ENCODE results near the gene INTS1.

Gene INTS1

GRCh38 chr7:1498370-1499305 lies 5.6 kb downstream of the INTS1 start:
- FAIRE-seq, result no peak
- DNase-seq (ENCODE audit: insufficient read length, low spot score), result no peak

GRCh38 chr7:1497293-1497927 lies 6.8 kb downstream of the INTS1 start:
- no peak for TF ChIP-seq POLR2A (IDR thresholded peaks at IDR 0.05; ENCODE audit: low read depth, low read length)
- no peak for DNase-seq (ENCODE audit: insufficient read length, low spot score)
- FAIRE-seq, result no peak

More at GRCh38 chr7:1498370-1499305, 5.6 kb downstream of the INTS1 start:
- TF ChIP-seq POLR2A (IDR thresholded peaks at IDR 0.05; ENCODE audit: low read depth, low read length), result no peak

GRCh38 chr7:1496531-1497292 lies 7.5 kb downstream of the INTS1 start:
- no peak for FAIRE-seq
- no peak for DNase-seq (ENCODE audit: insufficient read length, low spot score)
- no peak for TF ChIP-seq POLR2A (IDR thresholded peaks at IDR 0.05; ENCODE audit: low read depth, low read length)

- no peak for FAIRE-seq
- no peak for TF ChIP-seq POLR2A (IDR thresholded peaks at IDR 0.05; ENCODE audit: low read depth, low read length)
- DNase-seq (ENCODE audit: insufficient read length, low spot score), result no peak
These were observed 8.5 kb downstream of the INTS1 start for GRCh38 chr7:1495564-1496242.

- DNase-seq (ENCODE audit: insufficient read length, low spot score), result no peak
These were observed 9.2 kb downstream of the INTS1 start for GRCh38 chr7:1494866-1495563.

GRCh38 chr7:1494447-1494846 lies 9.7 kb downstream of the INTS1 start:
- FAIRE-seq (no peak), DNase-seq (ENCODE audit: insufficient read length, low spot score) (no peak)
- no peak for TF ChIP-seq POLR2A (IDR thresholded peaks at IDR 0.05; ENCODE audit: low read depth, low read length)

More at GRCh38 chr7:1494866-1495563, 9.2 kb downstream of the INTS1 start:
- no peak for TF ChIP-seq POLR2A (IDR thresholded peaks at IDR 0.05; ENCODE audit: low read depth, low read length)
- no peak for FAIRE-seq

- DNase-seq (ENCODE audit: insufficient read length, low spot score), result no peak
- no peak for TF ChIP-seq POLR2A (IDR thresholded peaks at IDR 0.05; ENCODE audit: low read depth, low read length)
- FAIRE-seq, result no peak
These were observed 10.6 kb downstream of the INTS1 start for GRCh38 chr7:1493571-1493970.

- FAIRE-seq (no peak), DNase-seq (ENCODE audit: insufficient read length, low spot score) (no peak)
- no peak for TF ChIP-seq POLR2A (IDR thresholded peaks at IDR 0.05; ENCODE audit: low read depth, low read length)
These were observed 11.1 kb downstream of the INTS1 start for GRCh38 chr7:1493129-1493528.

GRCh38 chr7:1492640-1493039 lies 11.5 kb downstream of the INTS1 start:
- no peak for TF ChIP-seq POLR2A (IDR thresholded peaks at IDR 0.05; ENCODE audit: low read depth, low read length)
- FAIRE-seq, result no peak
- DNase-seq (ENCODE audit: insufficient read length, low spot score), result no peak

GRCh38 chr7:1492221-1492620 lies 12.0 kb downstream of the INTS1 start:
- no peak for DNase-seq (ENCODE audit: insufficient read length, low spot score)
- no peak for TF ChIP-seq POLR2A (IDR thresholded peaks at IDR 0.05; ENCODE audit: low read depth, low read length)
- no peak for FAIRE-seq

GRCh38 chr7:1490837-1491236 lies 13.4 kb downstream of the INTS1 start:
- FAIRE-seq (no peak), DNase-seq (ENCODE audit: insufficient read length, low spot score) (no peak)
- no peak for TF ChIP-seq POLR2A (IDR thresholded peaks at IDR 0.05; ENCODE audit: low read depth, low read length)

- DNase-seq (ENCODE audit: insufficient read length, low spot score) (no peak), FAIRE-seq (no peak)
- no peak for TF ChIP-seq POLR2A (IDR thresholded peaks at IDR 0.05; ENCODE audit: low read depth, low read length)
These were observed 14.9 kb downstream of the INTS1 start for GRCh38 chr7:1489336-1489735.

- DNase-seq (ENCODE audit: insufficient read length, low spot score), result no peak
- no peak for TF ChIP-seq POLR2A (IDR thresholded peaks at IDR 0.05; ENCODE audit: low read depth, low read length)
- FAIRE-seq, result no peak
These were observed 16.2 kb downstream of the INTS1 start for GRCh38 chr7:1488016-1488415.

Measured in H54 (cell line).